ENCODE data around the gene FUCA1.
A peak's percentile ranks its signal among the peaks of the same experiment; 100 is the strongest.

FUCA1 gene

DNA sequence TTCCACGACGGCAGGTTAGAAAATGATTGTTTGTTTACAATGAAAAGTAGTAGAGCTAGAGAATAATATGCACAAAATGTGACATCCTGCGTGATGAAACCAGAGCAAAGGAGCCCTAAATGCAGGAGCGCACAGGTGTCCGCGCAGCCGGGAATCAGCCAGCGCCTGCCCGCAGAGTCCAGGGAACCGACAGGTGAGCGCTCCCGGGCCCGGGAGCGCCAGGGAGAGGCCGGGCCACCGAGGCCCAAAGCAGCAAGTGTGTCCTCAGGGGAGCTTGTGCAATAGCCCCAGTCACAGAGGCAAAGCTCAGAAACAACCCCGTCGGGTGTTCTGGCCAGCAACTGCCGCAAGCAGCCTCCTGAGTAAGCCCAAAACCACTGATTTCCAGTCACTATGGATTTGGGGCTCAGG is 66.7 kb downstream of the FUCA1 start:
- H3K27me3 ChIP-seq (ENCODE audit: insufficient read depth, low read length) = no peaks in the 10 kb centered on the region
- H3K9me3 ChIP-seq (ENCODE audit: low read length) = no peaks in the 10 kb centered on the region
- H3K4me1 ChIP-seq (ENCODE audit: insufficient read depth, low read length) = peaks cover 14% of the 10 kb centered on the region
- H3K4me3 ChIP-seq (ENCODE audit: low read length) = peak overlapping the region; percentile 91
- peak overlapping the region; percentile 62 for H2AFZ ChIP-seq (ENCODE audit: low read depth, low read length)
- peaks cover 24% of the 10 kb centered on the region for H3K36me3 ChIP-seq (ENCODE audit: insufficient read depth, low read length)

DNA sequence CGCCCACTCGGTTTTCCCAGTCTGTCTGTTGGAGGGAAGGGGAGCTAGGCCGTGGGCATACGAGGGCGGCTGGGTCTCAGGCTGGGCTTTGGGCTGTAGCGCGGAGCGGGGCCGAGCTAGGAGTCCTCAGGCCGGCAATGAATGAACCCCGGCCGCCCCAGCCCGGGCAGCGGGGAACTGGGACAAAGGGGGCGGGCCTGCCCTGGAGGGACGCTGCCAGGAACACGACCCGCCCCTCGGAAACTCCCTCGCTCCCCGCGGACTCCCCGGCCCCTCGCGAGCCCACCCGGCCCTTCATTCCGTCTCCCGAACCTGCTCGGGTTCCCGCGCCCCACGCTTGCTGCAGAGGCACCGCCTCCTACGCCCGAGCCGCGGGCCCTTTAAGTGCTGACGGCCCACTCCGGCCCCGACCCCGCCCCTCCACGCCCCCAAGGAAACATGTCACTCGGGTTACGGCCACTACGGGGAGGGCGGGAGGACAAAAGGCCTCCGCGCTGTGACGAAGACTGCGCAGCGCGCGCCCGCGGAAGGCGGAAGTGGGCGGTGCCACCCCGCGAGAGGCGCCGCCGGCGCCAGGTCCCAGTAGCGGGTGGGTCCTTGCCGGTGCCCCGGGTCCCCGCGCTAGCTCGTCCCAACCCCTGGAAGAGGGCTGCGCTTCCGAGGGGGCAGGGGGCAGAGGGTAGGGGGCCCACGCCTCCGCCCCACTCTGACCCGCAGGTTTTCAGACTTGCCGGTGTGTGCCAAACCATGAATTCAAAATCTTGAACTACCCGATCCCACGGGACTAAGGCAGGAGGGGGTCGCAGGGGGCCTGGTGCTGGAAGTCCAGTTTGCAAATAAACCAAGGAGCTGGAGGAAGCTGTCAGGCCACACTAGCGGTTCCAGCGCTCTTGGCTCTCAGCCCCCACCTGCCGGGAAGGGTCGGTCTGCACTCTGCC is 67.4 kb downstream of the FUCA1 start, which contains the start of gene GALE:
GALE (minus strand) TSS at position 355 of the 938 bp plus-strand sequence. CDS start 1,747 bp downstream, outside the sequence.
- Histone ChIP-seq H3K36me3 (ENCODE audit: insufficient read depth, low read length) (peaks cover 30% of the 10 kb centered on the region), H3K4me3 (ENCODE audit: low read length) (peak within 1 kb of the TSS; percentile 91), H2AFZ (ENCODE audit: low read depth, low read length) (peak within 1 kb of the TSS; percentile 62), H3K9me3 (ENCODE audit: low read length) (no peaks in the 10 kb centered on the region), H3K27me3 (ENCODE audit: insufficient read depth, low read length) (no peaks in the 10 kb centered on the region), H3K4me1 (ENCODE audit: insufficient read depth, low read length) (peaks cover 14% of the 10 kb centered on the region)

DNA sequence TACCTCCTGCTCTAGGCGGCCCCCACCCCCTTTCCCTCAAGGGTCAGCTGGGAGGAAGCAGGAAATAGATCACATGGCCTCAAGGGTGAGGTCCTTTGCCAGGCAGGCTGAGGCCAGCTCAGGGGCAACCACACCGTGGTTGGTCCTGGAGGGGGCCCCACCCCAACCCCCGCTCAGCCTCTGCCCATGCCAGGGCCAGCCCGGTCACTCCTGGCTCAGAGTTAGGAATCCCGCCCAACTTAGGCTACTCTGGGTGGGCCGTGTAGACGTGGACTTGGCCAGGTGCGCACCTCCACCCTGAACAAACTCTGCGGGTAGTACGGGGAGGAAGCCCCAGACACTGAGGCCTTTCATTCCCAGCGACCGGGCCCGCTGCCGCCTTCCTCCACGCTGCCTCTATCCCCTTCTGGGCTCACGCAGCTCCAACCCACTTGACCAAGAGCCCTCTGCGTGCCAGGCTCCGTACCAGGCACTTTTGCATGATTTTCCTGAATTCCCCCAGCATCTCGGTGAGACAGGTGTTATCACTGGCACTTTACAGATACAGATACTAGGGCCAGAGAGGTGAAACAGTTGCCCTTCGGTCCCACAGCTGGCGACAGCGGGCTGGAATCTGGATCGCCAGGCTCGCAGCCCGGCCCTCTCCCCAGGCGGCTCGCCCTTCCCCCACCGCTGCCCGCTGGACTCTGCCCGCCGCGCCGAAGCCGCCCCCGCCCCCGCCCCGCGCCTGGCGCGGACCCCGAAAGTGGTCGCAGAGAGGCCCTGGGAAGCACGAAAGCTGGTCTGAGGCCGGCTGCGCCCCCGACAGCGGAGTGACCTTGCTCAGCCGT is 68.3 kb downstream of the FUCA1 start:
- Histone ChIP-seq H3K36me3 (ENCODE audit: insufficient read depth, low read length) (peaks cover 30% of the 10 kb centered on the region), H3K27me3 (ENCODE audit: insufficient read depth, low read length) (no peaks in the 10 kb centered on the region), H2AFZ (ENCODE audit: low read depth, low read length) (peak overlapping the region; percentile 31), H3K9me3 (ENCODE audit: low read length) (no peaks in the 10 kb centered on the region), H3K4me1 (ENCODE audit: insufficient read depth, low read length) (peaks cover 14% of the 10 kb centered on the region), H3K4me3 (ENCODE audit: low read length) (peak overlapping the region; percentile 91)

DNA sequence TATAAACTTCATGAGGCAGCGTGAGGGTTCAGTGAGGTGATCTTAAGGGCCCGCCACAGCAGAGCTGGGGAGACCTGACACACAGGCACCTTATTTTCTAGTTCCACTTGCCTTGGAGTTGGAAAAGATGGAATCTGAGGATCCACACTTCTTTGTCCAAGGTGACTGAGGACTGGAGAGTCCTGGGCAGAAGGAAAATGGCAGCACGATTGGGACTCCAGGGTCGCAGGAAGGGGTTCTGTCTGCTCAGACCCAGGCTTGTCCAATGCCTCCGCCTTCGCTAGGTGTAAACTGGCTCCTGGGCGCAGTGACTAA is 68.9 kb downstream of the FUCA1 start:
- peaks cover 14% of the 10 kb centered on the region for H3K4me1 ChIP-seq (ENCODE audit: insufficient read depth, low read length)
- H3K36me3 ChIP-seq (ENCODE audit: insufficient read depth, low read length) = peaks cover 32% of the 10 kb centered on the region
- no peaks in the 10 kb centered on the region for H3K27me3 ChIP-seq (ENCODE audit: insufficient read depth, low read length)
- H2AFZ ChIP-seq (ENCODE audit: low read depth, low read length) = no peak overlapping the region
- peak overlapping the region; percentile 91 for H3K4me3 ChIP-seq (ENCODE audit: low read length)
- H3K9me3 ChIP-seq (ENCODE audit: low read length) = no peaks in the 10 kb centered on the region

DNA sequence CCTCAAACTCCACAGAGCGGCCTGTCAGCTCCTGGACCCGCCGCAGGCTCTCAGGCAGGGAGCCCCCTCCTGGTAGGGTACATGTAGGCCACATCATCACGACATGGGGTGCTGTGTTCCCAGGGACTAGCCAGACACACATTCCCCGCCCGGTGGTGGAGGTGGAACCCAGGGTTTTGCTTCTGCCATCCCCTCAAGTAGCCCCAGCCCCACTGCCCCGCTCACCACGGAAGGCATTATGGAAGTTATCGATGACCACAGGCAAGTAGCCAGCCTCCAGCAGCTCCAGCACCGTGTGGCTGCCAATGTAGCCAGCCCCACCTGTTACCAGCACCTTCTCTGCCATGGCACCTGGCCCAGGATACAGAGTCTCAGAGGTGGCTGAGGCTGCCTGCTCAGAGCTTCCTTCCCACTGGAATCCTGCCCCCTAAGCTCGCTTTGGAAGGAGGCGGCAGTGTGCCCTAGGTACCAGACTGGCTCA is 69.4 kb downstream of the FUCA1 start:
- Histone ChIP-seq H3K4me1 (ENCODE audit: insufficient read depth, low read length) (peaks cover 14% of the 10 kb centered on the region), H2AFZ (ENCODE audit: low read depth, low read length) (no peak overlapping the region), H3K36me3 (ENCODE audit: insufficient read depth, low read length) (peaks cover 28% of the 10 kb centered on the region), H3K9me3 (ENCODE audit: low read length) (no peaks in the 10 kb centered on the region), H3K27me3 (ENCODE audit: insufficient read depth, low read length) (no peaks in the 10 kb centered on the region), H3K4me3 (ENCODE audit: low read length) (peak overlapping the region; percentile 91)

GRCh38 chr1:23797478-23798448 is 70.3 kb downstream of the FUCA1 start:
- Histone ChIP-seq H3K4me1 (ENCODE audit: insufficient read depth, low read length) (peaks cover 14% of the 10 kb centered on the region), H3K4me3 (ENCODE audit: low read length) (no peak overlapping the region), H3K36me3 (ENCODE audit: insufficient read depth, low read length) (peaks cover 36% of the 10 kb centered on the region)

GRCh38 chr1:23796466-23797271 is 71.4 kb downstream of the FUCA1 start:
- Histone ChIP-seq H3K36me3 (ENCODE audit: insufficient read depth, low read length) (peaks cover 36% of the 10 kb centered on the region), H3K27me3 (ENCODE audit: insufficient read depth, low read length) (no peaks in the 10 kb centered on the region), H3K4me3 (ENCODE audit: low read length) (no peak overlapping the region), H3K4me1 (ENCODE audit: insufficient read depth, low read length) (peaks cover 23% of the 10 kb centered on the region), H2AFZ (ENCODE audit: low read depth, low read length) (no peak overlapping the region), H3K9me3 (ENCODE audit: low read length) (no peaks in the 10 kb centered on the region)

More at GRCh38 chr1:23797478-23798448, 70.3 kb downstream of the FUCA1 start:
- H3K27me3 ChIP-seq (ENCODE audit: insufficient read depth, low read length) = no peaks in the 10 kb centered on the region
- H3K9me3 ChIP-seq (ENCODE audit: low read length) = no peaks in the 10 kb centered on the region
- H2AFZ ChIP-seq (ENCODE audit: low read depth, low read length) = no peak overlapping the region

DNA sequence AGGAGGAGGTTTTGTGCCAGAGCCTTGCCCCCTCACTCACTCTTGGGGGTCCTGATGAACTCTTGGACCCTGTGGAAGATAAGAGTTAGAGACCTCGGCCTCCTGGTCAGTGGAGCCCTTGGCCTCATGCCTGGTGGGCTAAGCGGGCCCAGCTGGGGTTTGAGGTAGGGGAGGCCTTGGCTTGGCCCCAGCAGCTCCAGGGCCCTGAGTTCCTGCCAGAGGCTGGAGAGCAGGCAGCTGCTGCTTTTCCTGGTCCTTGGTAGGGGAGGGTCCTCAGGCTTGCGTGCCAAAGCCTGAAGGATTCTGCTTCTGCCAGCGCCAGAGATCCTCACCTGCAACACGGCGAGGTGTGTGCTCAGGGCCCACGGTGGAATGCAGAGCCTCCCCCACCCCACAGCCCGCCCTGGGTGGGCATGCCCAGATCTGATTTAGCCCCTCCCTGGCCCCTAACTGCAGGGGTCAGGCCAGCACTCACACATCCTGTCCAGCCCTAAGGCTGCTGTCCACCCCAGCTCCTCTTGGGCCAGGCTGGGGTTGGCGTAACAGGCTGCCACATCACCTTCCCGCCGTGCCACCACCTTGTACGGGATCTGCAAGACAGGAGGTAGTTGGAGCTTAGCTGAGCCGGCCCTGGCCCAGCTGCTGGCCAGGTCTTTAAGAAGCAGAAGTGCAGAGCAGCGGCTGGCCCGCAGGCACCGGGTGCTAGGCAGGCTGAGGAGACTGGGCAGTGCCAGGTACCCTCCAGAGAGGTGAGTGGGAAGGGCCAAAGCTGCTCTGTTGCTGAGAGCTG is 72.2 kb downstream of the FUCA1 start:
- peaks cover 21% of the 10 kb centered on the region for H3K4me1 ChIP-seq (ENCODE audit: insufficient read depth, low read length)
- no peaks in the 10 kb centered on the region for H3K27me3 ChIP-seq (ENCODE audit: insufficient read depth, low read length)
- H3K36me3 ChIP-seq (ENCODE audit: insufficient read depth, low read length) = peaks cover 36% of the 10 kb centered on the region
- no peaks in the 10 kb centered on the region for H3K9me3 ChIP-seq (ENCODE audit: low read length)
- H2AFZ ChIP-seq (ENCODE audit: low read depth, low read length) = no peak overlapping the region
- no peak overlapping the region for H3K4me3 ChIP-seq (ENCODE audit: low read length)
